OCI-M2 (cell line): ENCODE measurements around the gene RALA.
"Not testable (repeated sequence)": the region's sequence is repeated elsewhere in the genome, so short reads cannot be mapped to it uniquely, and the experiment has no call there.

Experiments
- DNase-seq: peaks from one replicate; lab custom pipeline; 2025; ENCODE audit not compliant: unreplicated experiment; lab: John Stamatoyannopoulos, UW

RALA gene

GRCh38 chr7:39645482-39646407 is 22.4 kb downstream of the RALA start:
- DNase-seq = no peak

GRCh38 chr7:39647816-39648215 is 24.4 kb downstream of the RALA start:
- DNase-seq = no peak

DNA sequence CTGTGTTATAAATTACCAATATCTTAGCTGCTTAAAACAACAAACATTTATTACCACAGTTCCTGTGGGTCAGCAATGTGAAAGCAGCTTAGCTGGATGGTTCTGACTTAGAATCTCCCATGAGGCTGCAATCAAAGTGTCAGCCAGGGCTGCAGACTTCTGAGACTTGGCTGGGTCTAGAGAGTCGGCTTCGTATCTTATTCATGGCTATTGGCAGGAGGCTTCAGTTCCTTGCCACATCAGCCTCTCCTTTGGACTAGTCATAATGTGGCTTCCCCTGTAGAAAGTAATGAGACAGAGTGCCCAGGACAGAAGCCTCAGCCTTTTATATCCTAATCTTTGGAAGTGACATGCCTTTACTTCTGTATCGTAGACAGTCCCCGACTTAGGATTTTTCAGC is 27.3 kb downstream of the RALA start:
- no peak for DNase-seq

GRCh38 chr7:39651265-39651664 is 27.9 kb downstream of the RALA start:
- no peak for DNase-seq

DNA sequence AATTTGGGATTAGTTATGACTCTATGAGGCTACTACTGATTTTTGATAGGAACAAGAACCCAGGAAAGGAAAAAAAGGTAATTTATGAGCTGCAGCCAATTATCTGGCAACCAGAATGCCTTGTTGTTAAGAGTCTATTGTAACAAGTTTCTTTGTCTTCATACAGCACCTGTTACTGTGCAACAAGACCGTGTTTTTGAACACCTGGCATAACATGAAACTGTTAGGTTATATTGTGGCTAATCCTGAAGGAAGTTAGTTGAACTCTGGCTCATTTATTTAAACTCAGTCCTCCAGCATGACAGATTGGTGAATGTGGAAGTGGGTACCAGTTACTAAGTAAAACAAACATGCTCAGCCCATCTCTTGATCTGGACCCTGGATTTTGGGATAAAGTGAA is 33.0 kb downstream of the RALA start:
- DNase-seq = no peak

DNA sequence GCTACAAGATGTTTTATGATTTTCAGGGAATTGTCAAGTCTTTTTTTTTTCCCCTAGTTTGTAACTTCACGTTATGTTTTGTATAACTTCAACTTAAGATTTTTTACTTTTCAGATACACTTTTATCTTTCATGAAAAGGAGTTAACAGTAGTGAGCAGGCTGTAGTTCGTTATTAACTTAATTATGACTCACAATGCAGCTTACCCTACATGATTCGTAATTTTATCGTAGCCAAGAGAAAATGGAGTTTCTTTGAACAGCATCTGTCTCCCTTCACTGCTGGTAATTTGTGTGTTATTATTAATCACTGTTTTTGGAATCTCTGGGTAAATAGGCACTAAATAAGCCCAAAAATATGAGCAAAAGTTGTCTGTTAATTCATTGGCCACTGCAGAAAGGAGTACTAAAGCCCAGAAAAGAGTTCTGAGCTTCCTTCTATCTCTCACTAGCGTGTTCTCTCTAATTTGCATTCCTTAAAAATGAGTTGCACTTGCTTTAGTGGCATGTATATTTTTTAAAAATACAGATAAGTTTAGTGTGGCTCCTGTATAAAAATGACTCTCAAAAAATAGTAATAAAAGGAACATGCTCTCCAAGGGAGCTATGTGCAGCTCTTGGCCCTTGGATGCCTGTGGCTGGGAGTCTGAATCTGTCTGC is 36.1 kb downstream of the RALA start:
- no peak for DNase-seq

- no peak for DNase-seq
These were observed 38.6 kb downstream of the RALA start for GRCh38 chr7:39661960-39662359.

GRCh38 chr7:39663263-39663662 is 39.9 kb downstream of the RALA start:
- DNase-seq = no peak

GRCh38 chr7:39664057-39664456 is 40.7 kb downstream of the RALA start:
- DNase-seq = no peak

DNA sequence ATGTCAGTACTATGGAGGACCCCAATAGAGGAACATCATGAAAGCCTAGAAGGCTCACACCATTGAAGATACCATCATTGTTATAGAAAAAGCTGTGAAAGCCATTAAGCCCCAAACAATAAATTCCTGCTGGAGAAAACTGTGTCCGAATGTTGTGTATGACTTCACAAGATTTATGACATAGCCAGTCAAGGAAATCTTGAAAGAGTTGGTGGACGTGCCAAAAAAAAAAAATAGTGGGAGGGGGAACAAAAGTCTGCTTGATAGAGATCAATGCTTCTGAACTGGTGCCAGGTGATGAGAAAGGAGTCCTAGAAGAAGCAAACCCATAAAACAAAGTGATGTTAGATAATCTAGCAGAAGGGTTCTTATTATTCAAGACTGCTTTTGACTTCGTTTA is 41.2 kb downstream of the RALA start:
- DNase-seq = no peak

- DNase-seq = no peak
These were observed 43.2 kb downstream of the RALA start for GRCh38 chr7:39666562-39666961.

DNA sequence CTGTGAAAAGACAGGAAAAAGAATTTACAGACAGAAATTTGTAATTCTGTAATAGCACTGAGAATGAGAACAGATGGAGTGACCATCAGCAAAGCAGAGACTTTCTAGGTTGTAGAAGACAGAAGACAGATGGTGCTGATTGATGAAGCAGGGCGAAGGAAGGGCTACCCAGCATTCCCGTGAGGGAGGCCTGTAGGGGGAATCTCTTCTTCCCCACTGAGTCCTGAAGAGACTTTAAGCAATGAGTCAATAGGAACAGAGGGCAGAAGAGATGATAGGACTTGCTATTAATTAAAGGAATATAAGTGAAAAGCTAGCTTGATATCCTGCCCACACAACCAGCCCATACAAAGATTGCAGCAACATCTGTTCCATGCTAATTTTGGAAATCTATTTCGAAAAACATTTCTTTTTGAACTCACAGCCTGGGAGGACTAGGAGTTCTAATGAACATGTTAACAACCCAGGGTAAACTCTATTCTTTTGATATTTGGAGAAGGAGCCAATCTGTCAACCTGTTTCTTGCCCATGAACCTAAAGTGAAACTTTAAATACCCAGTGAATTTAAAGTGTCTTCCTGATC is 44.1 kb downstream of the RALA start:
- no peak for DNase-seq

GRCh38 chr7:39668280-39668679 is 44.9 kb downstream of the RALA start:
- DNase-seq = not testable (repeated sequence)

- DNase-seq = no peak
These were observed 46.7 kb downstream of the RALA start for GRCh38 chr7:39670052-39670451.

- no peak for DNase-seq
These were observed 47.6 kb downstream of the RALA start for GRCh38 chr7:39670934-39671333.

GRCh38 chr7:39672176-39672575 is 48.8 kb downstream of the RALA start:
- DNase-seq = no peak

DNA sequence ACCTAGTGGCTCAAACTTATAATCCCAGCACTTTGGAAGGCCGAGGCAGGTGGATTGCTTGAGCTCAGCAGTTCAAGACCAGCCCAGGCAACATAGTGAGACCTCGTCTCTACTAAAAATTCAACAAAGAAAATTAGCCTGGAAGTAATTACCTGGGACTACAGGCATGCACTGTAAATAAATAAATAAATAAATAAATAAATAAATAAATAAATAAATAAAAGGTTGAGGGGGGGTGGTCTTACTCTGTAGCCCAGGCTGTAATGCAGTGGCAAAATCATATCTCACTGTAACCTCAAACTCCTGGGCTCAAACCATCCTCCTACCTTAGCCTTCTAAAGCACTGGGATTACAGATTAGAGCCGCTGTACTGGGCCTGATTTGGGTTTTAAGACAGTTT is 50.5 kb downstream of the RALA start:
- no peak for DNase-seq

DNA sequence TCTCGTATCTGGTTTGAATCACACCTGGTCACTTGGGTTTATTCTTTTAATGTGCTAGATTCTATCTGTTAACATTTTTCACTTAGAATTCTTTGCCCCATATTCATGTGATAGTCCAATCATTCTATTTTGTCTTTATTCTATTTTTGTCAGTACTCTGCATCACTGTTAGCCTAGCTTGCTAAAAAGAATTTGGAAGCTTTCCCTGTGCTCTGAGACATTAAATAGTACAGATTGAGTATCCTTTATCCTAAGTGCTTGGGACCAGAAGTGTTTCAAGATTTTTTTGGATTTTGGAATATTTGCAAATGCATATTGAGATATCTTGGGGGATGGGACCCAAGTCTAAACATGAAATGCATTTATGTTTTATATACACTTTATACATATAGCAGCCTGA is 51.0 kb downstream of the RALA start:
- no peak for DNase-seq

- no peak for DNase-seq
These were observed 53.0 kb downstream of the RALA start for GRCh38 chr7:39676346-39676745.

GRCh38 chr7:39678930-39679709 is 55.7 kb downstream of the RALA start:
- DNase-seq = no peak

DNA sequence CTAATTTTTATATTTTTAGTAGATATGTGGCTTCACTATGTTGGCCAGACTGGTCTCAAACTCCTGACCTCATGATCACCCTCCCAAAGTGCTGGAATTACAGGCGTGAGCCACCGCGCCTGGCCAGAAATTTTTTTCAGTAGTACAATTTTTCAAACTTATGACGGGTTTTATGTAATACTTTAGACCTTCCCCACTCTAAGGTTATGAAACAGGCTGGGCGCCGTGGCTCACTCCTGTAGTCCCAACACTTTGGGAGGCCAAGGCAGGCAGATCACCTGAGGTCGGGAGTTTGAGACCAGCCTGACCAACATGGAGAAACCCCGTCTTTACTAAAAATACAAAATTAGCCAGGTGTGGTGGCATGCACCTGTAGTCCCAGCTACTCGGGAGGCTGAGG is 56.5 kb downstream of the RALA start:
- not testable (repeated sequence) for DNase-seq
